ENCODE data around the gene SLC8A2.
"Not testable (repeated sequence)": the region's sequence is repeated elsewhere in the genome, so short reads cannot be mapped to it uniquely, and the experiment has no call there.

SLC8A2 gene

GRCh38 chr19:47491358-47492136, 19.9 kb upstream of the SLC8A2 start:
- H3K27me3 ChIP-seq (ENCODE audit: insufficient read depth, insufficient read length), result no peaks in the 10 kb centered on the region
- H3K36me3 ChIP-seq (ENCODE audit: insufficient read depth, insufficient read length, low read length), result peaks cover 76% of the 10 kb centered on the region
- TF ChIP-seq SUZ12 (IDR thresholded peaks at IDR 0.05; ENCODE audit: extremely low read depth, insufficient read depth, insufficient read length) (no peak), YY1 (IDR thresholded peaks at IDR 0.05; ENCODE audit: insufficient read depth, insufficient read length) (no peak), ZNF274 (IDR thresholded peaks at IDR 0.05; ENCODE audit: low read depth, low read length) (no peak)
- H3K9me3 ChIP-seq (ENCODE audit: insufficient read depth, low read length), result no peaks in the 10 kb centered on the region
- H3K4me3 ChIP-seq (ENCODE audit: insufficient read length, low read depth), result no peak overlapping the region
- H3K4me1 ChIP-seq (ENCODE audit: insufficient read depth, insufficient read length), result peaks cover 13% of the 10 kb centered on the region
- no peak for DNase-seq (ENCODE audit: low read depth, low spot score)
- no peak overlapping the region for H3K9ac ChIP-seq (ENCODE audit: insufficient read length, low read depth)

GRCh38 chr19:47490847-47491246, 19.2 kb upstream of the SLC8A2 start:
- Histone ChIP-seq H3K4me1 (ENCODE audit: insufficient read depth, insufficient read length) (peaks cover 12% of the 10 kb centered on the region), H3K36me3 (ENCODE audit: insufficient read depth, insufficient read length, low read length) (peaks cover 70% of the 10 kb centered on the region), H3K27me3 (ENCODE audit: insufficient read depth, insufficient read length) (no peaks in the 10 kb centered on the region), H3K9ac (ENCODE audit: insufficient read length, low read depth) (no peak overlapping the region), H3K9me3 (ENCODE audit: insufficient read depth, low read length) (no peaks in the 10 kb centered on the region), H3K4me3 (ENCODE audit: insufficient read length, low read depth) (no peak overlapping the region)
- TF ChIP-seq ZNF274 (IDR thresholded peaks at IDR 0.05; ENCODE audit: low read depth, low read length) (no peak), SUZ12 (IDR thresholded peaks at IDR 0.05; ENCODE audit: extremely low read depth, insufficient read depth, insufficient read length) (no peak)
- no peak for DNase-seq (ENCODE audit: low read depth, low spot score)

DNA sequence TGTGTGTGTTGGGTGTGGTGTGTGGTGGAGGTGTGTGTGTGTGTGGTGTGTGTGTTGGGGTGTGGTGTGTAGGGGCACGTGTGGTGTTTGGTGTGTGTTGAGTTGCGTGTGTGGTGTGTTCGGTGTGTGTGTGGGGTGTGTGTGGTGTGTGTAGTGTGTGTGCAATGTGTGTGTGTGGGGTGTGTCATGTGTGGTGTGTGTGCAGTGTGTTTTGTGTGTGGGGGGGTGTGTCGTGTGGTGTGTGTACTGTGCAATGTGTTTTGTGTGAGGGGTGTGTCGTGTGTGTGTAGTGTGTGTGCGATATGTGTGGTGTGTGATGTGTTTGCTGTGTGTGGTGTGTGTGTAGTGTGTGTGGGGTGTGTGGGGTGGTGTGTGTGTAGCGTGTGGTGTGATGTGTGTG, 18.3 kb upstream of the SLC8A2 start:
- Histone ChIP-seq H3K36me3 (ENCODE audit: insufficient read depth, insufficient read length, low read length) (peaks cover 71% of the 10 kb centered on the region), H3K9me3 (ENCODE audit: insufficient read depth, low read length) (no peaks in the 10 kb centered on the region), H3K4me3 (ENCODE audit: insufficient read length, low read depth) (no peak overlapping the region), H3K4me1 (ENCODE audit: insufficient read depth, insufficient read length) (peaks cover 9% of the 10 kb centered on the region), H3K27me3 (ENCODE audit: insufficient read depth, insufficient read length) (no peaks in the 10 kb centered on the region), H3K9ac (ENCODE audit: insufficient read length, low read depth) (no peak overlapping the region)
- no peak for DNase-seq (ENCODE audit: low read depth, low spot score)
- TF ChIP-seq YY1 (IDR thresholded peaks at IDR 0.05; ENCODE audit: insufficient read depth, insufficient read length) (no peak), ZNF274 (IDR thresholded peaks at IDR 0.05; ENCODE audit: low read depth, low read length) (no peak), SUZ12 (IDR thresholded peaks at IDR 0.05; ENCODE audit: extremely low read depth, insufficient read depth, insufficient read length) (no peak)

DNA sequence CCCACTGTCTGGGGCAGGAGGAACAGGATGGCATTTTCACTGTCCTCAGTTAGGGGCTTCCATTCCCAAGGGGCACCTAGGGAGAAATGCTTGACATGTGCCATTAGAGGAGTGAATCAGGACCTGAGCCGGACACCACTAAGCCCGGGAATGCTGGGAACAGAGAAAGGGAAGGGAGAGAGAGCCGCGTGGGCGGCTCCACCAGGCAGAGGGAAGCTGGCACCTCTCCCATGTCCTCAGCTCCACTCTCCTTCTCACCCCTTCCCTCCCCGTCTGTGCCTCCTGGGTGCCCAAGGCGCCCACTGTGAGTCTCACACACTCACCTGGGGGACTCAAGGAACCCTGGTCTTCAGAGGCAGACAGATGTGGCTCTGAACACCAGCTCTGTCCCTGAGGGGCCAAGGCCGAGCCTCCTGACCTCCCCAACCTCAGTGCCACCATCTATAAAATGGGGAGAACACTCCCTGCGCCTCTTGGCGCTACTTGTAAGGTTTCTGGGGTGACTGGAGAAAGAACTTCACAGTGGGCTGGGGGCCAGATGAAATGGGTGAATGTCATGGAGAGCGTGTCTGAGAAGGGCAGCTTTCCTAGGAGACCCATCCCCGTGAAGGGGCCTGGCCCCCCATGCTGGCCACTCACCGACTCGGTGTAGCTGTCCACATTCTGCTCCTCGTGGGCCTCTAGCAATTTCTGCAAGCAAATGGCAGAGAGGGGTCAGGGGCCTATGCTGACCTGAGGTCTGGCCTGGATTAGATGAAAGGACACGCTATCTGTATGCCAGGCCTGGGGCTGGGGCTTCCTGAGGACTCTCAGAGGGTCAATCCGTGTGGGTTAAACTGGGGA, 17.6 kb upstream of the SLC8A2 start:
- Histone ChIP-seq H3K4me3 (ENCODE audit: insufficient read length, low read depth) (no peak overlapping the region), H3K4me1 (ENCODE audit: insufficient read depth, insufficient read length) (peaks cover 9% of the 10 kb centered on the region), H3K9me3 (ENCODE audit: insufficient read depth, low read length) (no peaks in the 10 kb centered on the region), H3K27me3 (ENCODE audit: insufficient read depth, insufficient read length) (no peaks in the 10 kb centered on the region), H3K9ac (ENCODE audit: insufficient read length, low read depth) (no peak overlapping the region), H3K36me3 (ENCODE audit: insufficient read depth, insufficient read length, low read length) (peaks cover 72% of the 10 kb centered on the region)
- no peak for DNase-seq (ENCODE audit: low read depth, low spot score)
- no peak for TF ChIP-seq ZNF274 (IDR thresholded peaks at IDR 0.05; ENCODE audit: low read depth, low read length)
- no peak for TF ChIP-seq SUZ12 (IDR thresholded peaks at IDR 0.05; ENCODE audit: extremely low read depth, insufficient read depth, insufficient read length)
- no peak for TF ChIP-seq YY1 (IDR thresholded peaks at IDR 0.05; ENCODE audit: insufficient read depth, insufficient read length)

DNA sequence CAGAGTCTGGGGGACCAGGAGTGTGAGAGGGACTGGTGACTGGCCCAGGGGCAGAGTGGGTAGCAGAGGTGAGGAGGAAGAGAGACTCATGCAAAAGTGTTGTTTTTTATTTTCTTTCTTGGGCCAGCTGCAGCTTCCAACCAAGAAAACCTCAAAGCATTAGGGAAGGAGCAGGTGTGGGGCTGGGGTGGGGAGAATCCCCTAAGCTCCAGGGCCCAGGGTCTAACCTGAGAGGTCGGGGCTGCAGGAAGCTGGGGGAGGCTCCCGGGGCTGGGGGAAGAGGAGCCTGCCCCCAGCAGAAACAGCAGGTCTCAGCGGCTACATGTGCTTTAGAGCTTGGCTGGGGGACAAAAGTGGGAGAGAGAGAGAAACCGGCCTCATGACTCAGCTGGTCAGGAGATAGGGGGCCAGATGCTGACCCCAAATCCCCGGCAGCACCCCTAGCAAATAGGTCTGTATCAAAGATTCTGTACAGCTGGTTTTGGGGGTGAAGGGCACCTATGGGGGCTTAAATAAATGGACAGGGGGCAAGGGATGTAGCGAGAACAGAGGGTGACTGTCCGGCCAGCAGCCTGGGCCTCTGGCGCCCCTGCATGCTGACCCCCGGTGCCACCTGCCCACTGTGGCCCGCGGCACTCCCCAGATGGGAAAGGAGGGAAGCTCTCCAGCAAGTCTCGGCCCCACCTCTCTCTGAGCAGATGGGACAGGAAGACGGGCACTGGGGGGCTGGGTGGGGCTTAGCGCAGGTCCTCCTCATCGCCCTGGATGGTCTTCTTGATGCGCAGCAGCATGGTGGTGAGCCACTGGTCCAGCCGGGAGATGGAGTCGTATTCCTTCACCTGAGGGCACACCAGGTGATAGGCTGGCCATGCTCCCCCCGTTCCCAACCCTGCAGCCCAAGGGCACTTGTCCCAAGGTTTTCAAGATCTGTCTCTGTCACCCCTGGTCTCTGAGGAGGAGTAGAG, 16.1 kb upstream of the SLC8A2 start:
- H3K9me3 ChIP-seq (ENCODE audit: insufficient read depth, low read length), result no peaks in the 10 kb centered on the region
- no peak overlapping the region for H3K4me3 ChIP-seq (ENCODE audit: insufficient read length, low read depth)
- H3K36me3 ChIP-seq (ENCODE audit: insufficient read depth, insufficient read length, low read length), result peaks cover 60% of the 10 kb centered on the region
- no peak overlapping the region for H3K9ac ChIP-seq (ENCODE audit: insufficient read length, low read depth)
- H3K27me3 ChIP-seq (ENCODE audit: insufficient read depth, insufficient read length), result no peaks in the 10 kb centered on the region
- no peak for TF ChIP-seq ZNF274 (IDR thresholded peaks at IDR 0.05; ENCODE audit: low read depth, low read length)
- no peak for DNase-seq (ENCODE audit: low read depth, low spot score)
- peaks cover 4% of the 10 kb centered on the region for H3K4me1 ChIP-seq (ENCODE audit: insufficient read depth, insufficient read length)

DNA sequence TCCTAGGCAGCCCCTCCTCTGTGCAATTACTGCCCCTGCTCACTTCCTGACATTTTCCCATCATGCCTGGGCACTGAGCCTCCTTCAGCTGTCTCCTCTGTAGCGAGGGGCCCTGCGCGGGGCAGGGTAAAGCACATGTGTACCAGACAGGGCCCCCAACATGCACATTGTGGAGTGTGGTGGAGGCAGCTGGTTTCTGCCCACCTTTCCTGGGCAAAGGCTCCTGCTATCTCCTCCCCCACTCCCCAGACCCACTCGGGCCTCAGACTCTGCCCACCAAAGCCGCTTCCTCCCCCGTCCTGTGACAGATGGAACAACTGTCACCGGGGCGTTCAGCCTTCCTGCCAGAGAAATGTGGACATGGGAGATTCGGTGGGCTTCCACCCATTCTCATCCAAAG, 15.2 kb upstream of the SLC8A2 start:
- Histone ChIP-seq H3K4me1 (ENCODE audit: insufficient read depth, insufficient read length) (peaks cover 4% of the 10 kb centered on the region), H3K36me3 (ENCODE audit: insufficient read depth, insufficient read length, low read length) (peaks cover 51% of the 10 kb centered on the region), H3K4me3 (ENCODE audit: insufficient read length, low read depth) (no peak overlapping the region), H3K27me3 (ENCODE audit: insufficient read depth, insufficient read length) (no peaks in the 10 kb centered on the region), H3K9ac (ENCODE audit: insufficient read length, low read depth) (no peak overlapping the region), H3K9me3 (ENCODE audit: insufficient read depth, low read length) (no peaks in the 10 kb centered on the region)
- DNase-seq (ENCODE audit: low read depth, low spot score), result no peak
- TF ChIP-seq YY1 (IDR thresholded peaks at IDR 0.05; ENCODE audit: insufficient read depth, insufficient read length) (no peak), ZNF274 (IDR thresholded peaks at IDR 0.05; ENCODE audit: low read depth, low read length) (no peak), SUZ12 (IDR thresholded peaks at IDR 0.05; ENCODE audit: extremely low read depth, insufficient read depth, insufficient read length) (no peak)

GRCh38 chr19:47486220-47486619, 14.5 kb upstream of the SLC8A2 start:
- H3K9ac ChIP-seq (ENCODE audit: insufficient read length, low read depth); DNase-seq (ENCODE audit: low read depth, low spot score); H3K4me3 ChIP-seq (ENCODE audit: insufficient read length, low read depth); H3K4me1 ChIP-seq (ENCODE audit: insufficient read depth, insufficient read length); H3K9me3 ChIP-seq (ENCODE audit: insufficient read depth, low read length); H3K27me3 ChIP-seq (ENCODE audit: insufficient read depth, insufficient read length): not testable (repeated sequence)
- peaks cover 44% of the 10 kb centered on the region for H3K36me3 ChIP-seq (ENCODE audit: insufficient read depth, insufficient read length, low read length)

Data from NT2/D1 (cell line).